ENCODE measurements around the gene NEUROG2. TPM values are rescaled to one million over a fixed set of nuclear protein-coding genes. Genes with fewer than 3 reads are reported as not detected.

Gene NEUROG2
- total and polyA plus RNA-seq, 10 donors = not detected

- H3K27ac ChIP-seq = no peak overlapping the region
- no peaks in the 10 kb centered on the region for H3K36me3 ChIP-seq
- no peaks in the 10 kb centered on the region for H3K4me1 ChIP-seq
- WGBS, 5 donors = 88 to 92% (median 91%) methylated on average over 2 of the region's 2 CpGs
- no peak overlapping the region for H3K4me3 ChIP-seq
- H3K9me3 ChIP-seq = no peaks in the 10 kb centered on the region
- no peak for DNase-seq
- intact Hi-C loops (cut with DNase I; ENCODE audit: low total_unique reads) = loop anchor here (10.0 kb wide), 1 partner anchor 441 kb away; no protein-coding TSS in a partner anchor
- no peak for TF ChIP-seq POLR2A (IDR thresholded peaks at IDR 0.05)
- TF ChIP-seq POLR2AphosphoS5 (IDR thresholded peaks at IDR 0.05) = no peak
- TF ChIP-seq CTCF (IDR thresholded peaks at IDR 0.05 in 8 of 11, conservative IDR thresholded peaks at IDR 0.05 in 3 of 11) = no peak
- H3K27me3 ChIP-seq (replicated peaks in 1 of 7) = peaks cover 0 to 8% (median 0%) of the 10 kb centered on the region in 7 donors
These were observed 20.1 kb upstream of the NEUROG2 start for GRCh38 chr4:112536123-112536522.

- no peak for DNase-seq
- Histone ChIP-seq H3K36me3 (no peaks in the 10 kb centered on the region), H3K4me1 (no peaks in the 10 kb centered on the region), H3K27ac (no peak overlapping the region), H3K9me3 (no peaks in the 10 kb centered on the region), H3K27me3 (replicated peaks in 1 of 7) (peaks cover 0 to 8% (median 0%) of the 10 kb centered on the region in 7 donors), H3K4me3 (no peak overlapping the region)
- intact Hi-C loops (cut with DNase I; ENCODE audit: low total_unique reads) = loop anchor here (10.0 kb wide), 1 partner anchor 437 kb away; no protein-coding TSS in a partner anchor
- 75 to 94% (median 80%) methylated on average over 3 of the region's 3 CpGs for WGBS, 5 donors
- TF ChIP-seq POLR2AphosphoS5 (IDR thresholded peaks at IDR 0.05) (no peak), CTCF (IDR thresholded peaks at IDR 0.05 in 8 of 11, conservative IDR thresholded peaks at IDR 0.05 in 3 of 11) (no peak), POLR2A (IDR thresholded peaks at IDR 0.05) (no peak)
These were observed 16.3 kb upstream of the NEUROG2 start for GRCh38 chr4:112532267-112532666.

- Histone ChIP-seq H3K4me1 (no peaks in the 10 kb centered on the region), H3K36me3 (no peaks in the 10 kb centered on the region), H3K27ac (no peak overlapping the region), H3K9me3 (no peaks in the 10 kb centered on the region), H3K27me3 (replicated peaks in 1 of 7) (peaks cover 0 to 17% (median 0%) of the 10 kb centered on the region in 7 donors), H3K4me3 (no peak overlapping the region)
- no peak for DNase-seq
- WGBS, 5 donors = 7 to 9% (median 7%) methylated on average over 1 of the region's 1 CpG
- intact Hi-C loops (cut with DNase I; ENCODE audit: low total_unique reads) = loop anchor here (10.0 kb wide), 1 partner anchor 436 kb away; no protein-coding TSS in a partner anchor
- TF ChIP-seq CTCF (IDR thresholded peaks at IDR 0.05 in 8 of 11, conservative IDR thresholded peaks at IDR 0.05 in 3 of 11) = no peak
- no peak for TF ChIP-seq POLR2A (IDR thresholded peaks at IDR 0.05)
- no peak for TF ChIP-seq POLR2AphosphoS5 (IDR thresholded peaks at IDR 0.05)
These were observed 15.2 kb upstream of the NEUROG2 start for GRCh38 chr4:112531146-112531545.

- Histone ChIP-seq H3K9me3 (no peaks in the 10 kb centered on the region), H3K36me3 (no peaks in the 10 kb centered on the region), H3K4me3 (no peak overlapping the region), H3K27me3 (replicated peaks in 1 of 7) (peaks cover 15 to 59% (median 31%) of the 10 kb centered on the region in 7 donors), H3K27ac (no peak overlapping the region), H3K4me1 (peaks cover 5 to 34% (median 21%) of the 10 kb centered on the region in 6 donors)
- intact Hi-C loops (cut with DNase I; ENCODE audit: low total_unique reads) = loop anchor here (5.0 kb wide), 1 partner anchor 199 kb away; no protein-coding TSS in a partner anchor
- TF ChIP-seq POLR2A (IDR thresholded peaks at IDR 0.05) (no peak), CTCF (IDR thresholded peaks at IDR 0.05 in 8 of 11, conservative IDR thresholded peaks at IDR 0.05 in 3 of 11) (no peak), POLR2AphosphoS5 (IDR thresholded peaks at IDR 0.05) (no peak)
- 79 to 88% (median 80%) methylated on average over 1 of the region's 1 CpG for WGBS, 5 donors
- no peak for DNase-seq
These were observed 10.1 kb upstream of the NEUROG2 start for GRCh38 chr4:112526061-112526460.
